ENCODE results near the gene ITGAD. TPM values are rescaled to one million over a fixed set of nuclear protein-coding genes. Genes with fewer than 3 reads are reported as not detected.

ITGAD gene
- total and polyA plus RNA-seq, 2 of the 8 experiments (the other 6 are each of a cell fraction or from before 2014, with no cell fraction given): 0.06 TPM; not detected in 1

GRCh38 chr16:31371008-31371407 is 22.1 kb upstream of the ITGAD start (continued):
- TF ChIP-seq CHD7 (IDR thresholded peaks at IDR 0.05; ENCODE audit: insufficient replicate concordance, low read length) (no peak), ATF3 (IDR thresholded peaks at IDR 0.05; ENCODE audit: insufficient read depth, low read depth, low read length) (no peak), NRF1 (IDR thresholded peaks at IDR 0.05; ENCODE audit: low read depth, low read length) (no peak), POU5F1 (IDR thresholded peaks at IDR 0.05; ENCODE audit: low read depth, low read length) (no peak), CHD1 (IDR thresholded peaks at IDR 0.05; ENCODE audit: low read depth, low read length) (no peak), RNF2 (IDR thresholded peaks at IDR 0.05; ENCODE audit: borderline replicate concordance, low read depth, low read length, missing control alignments, poor library complexity, severe bottlenecking) (no peak), SAP30 (IDR thresholded peaks at IDR 0.05; ENCODE audit: insufficient read depth, insufficient replicate concordance, low read length) (no peak), KDM1A (IDR thresholded peaks at IDR 0.05; ENCODE audit: borderline replicate concordance, low read length) (no peak), SIRT6 (IDR thresholded peaks at IDR 0.05; ENCODE audit: low read length) (no peak), CTBP2 (IDR thresholded peaks at IDR 0.05; ENCODE audit: borderline replicate concordance, insufficient read depth, insufficient read length, low read length) (no peak)

All from H1 (cell line).